ENCODE results near the gene LRRC8A. TPM values are rescaled to one million over a fixed set of nuclear protein-coding genes. Genes with fewer than 3 reads are reported as not detected.

The LRRC8A gene
- total and polyA plus RNA-seq, 2 of the 8 experiments (the other 6 are each of a cell fraction or from before 2014, with no cell fraction given) = 103 to 111 TPM

GRCh38 chr9:128836509-128837145, 45.3 kb upstream of the LRRC8A start:
- no peaks in the 10 kb centered on the region for H3K9me3 ChIP-seq (ENCODE audit: insufficient read depth in 2 of 2, low read depth in 1 of 2, low read length in 1 of 2)
- peaks cover 0 to 10% (median 4%) of the 10 kb centered on the region in 4 experiments; a peak in 5 of 8 replicates for H3K36me3 ChIP-seq (ENCODE audit: control insufficient read depth in 2 of 4, insufficient read depth in 4 of 4, low read length in 3 of 4)
- WGBS, 2 experiments (ENCODE audit: extremely low coverage in 1 of 2, insufficient coverage in 1 of 2, insufficient read length in 1 of 2, insufficient replicate concordance in 2 of 2, low coverage in 1 of 2, low lambda C conversion rate in 2 of 2, missing lambda C conversion rate in 1 of 2) = 78% methylated on average over 14 of the region's 14 CpGs; no CpG with 5 or more reads in 1 of the 2 experiments
- H3K27ac ChIP-seq (ENCODE audit: low read depth, low read length) = no peak overlapping the region
- H3K79me1 ChIP-seq (ENCODE audit: low read depth, low read length) = no peaks in the 10 kb centered on the region
- no peak overlapping the region for H4K8ac ChIP-seq (ENCODE audit: extremely low read depth, insufficient read depth, low read length)
- no peak overlapping the region; the same call in 1 of the 2 replicates for H2BK5ac ChIP-seq (ENCODE audit: low read depth, low read length)
- CTCF ChIA-PET (ENCODE audit: partially characterized antibody) = interaction anchor here (0.6 kb wide), 1 partner anchor 37 kb away, joined by 3 read pairs; no protein-coding TSS in a partner anchor
- no peak overlapping the region for H4K5ac ChIP-seq (ENCODE audit: insufficient read length, low read depth, low read length)
- H3K27me3 ChIP-seq (replicated peaks in 1 of 4; ENCODE audit: control insufficient read depth in 3 of 4, extremely low read depth in 1 of 4, insufficient read depth in 3 of 4, low read length in 3 of 4) = no peaks in the 10 kb centered on the region
- FAIRE-seq (no peak), DNase-seq (ENCODE audit: low read depth in 1 of 2, low spot score in 2 of 2) (no peak)
- H3K23me2 ChIP-seq (ENCODE audit: low read depth, low read length) = no peaks in the 10 kb centered on the region
- no peak overlapping the region for H2BK15ac ChIP-seq (ENCODE audit: low read length)
- H2BK12ac ChIP-seq (ENCODE audit: low read depth, low read length) = no peak overlapping the region
- no peaks in the 10 kb centered on the region for H3K79me2 ChIP-seq (ENCODE audit: control insufficient read depth in 1 of 2, insufficient read depth in 2 of 2, low read length in 2 of 2)
- no peak overlapping the region for H3K9ac ChIP-seq (replicated peaks in 1 of 4; ENCODE audit: extremely low read depth in 1 of 4, low read depth in 3 of 4, low read length in 3 of 4)
- H3K4me3 ChIP-seq (ENCODE audit: extremely low read depth in 1 of 4, insufficient read depth in 2 of 4, low read depth in 3 of 4, low read length in 4 of 4) = no peak overlapping the region
- peaks cover 0 to 4% of the 10 kb centered on the region in 2 experiments for H4K20me1 ChIP-seq (replicated peaks in 1 of 2; ENCODE audit: control insufficient read depth in 1 of 2, insufficient read depth in 2 of 2, low read length in 2 of 2)
- no peak overlapping the region for H2BK20ac ChIP-seq (ENCODE audit: low read length)
- no peak overlapping the region for H2AFZ ChIP-seq (ENCODE audit: low read length)
- H3K18ac ChIP-seq (ENCODE audit: extremely low read depth, low read length) = no peak overlapping the region
- H3K14ac ChIP-seq (ENCODE audit: insufficient read length) = no peak overlapping the region
- no peak overlapping the region for H3K56ac ChIP-seq (replicated peaks; ENCODE audit: insufficient read length, low read depth, low read length)
- H4K91ac ChIP-seq (replicated peaks; ENCODE audit: insufficient read length, low read length) = no peak overlapping the region
- H3K4me2 ChIP-seq (ENCODE audit: insufficient read depth in 1 of 2, low read depth in 2 of 2, low read length in 2 of 2) = no peak overlapping the region
- H3K23ac ChIP-seq (ENCODE audit: insufficient read length) = no peak overlapping the region
- no peak overlapping the region for H2AK5ac ChIP-seq (ENCODE audit: low read depth, low read length)
- H2BK120ac ChIP-seq (replicated peaks; ENCODE audit: low read depth, low read length) = no peak overlapping the region
- no peak overlapping the region for H3K4ac ChIP-seq (replicated peaks; ENCODE audit: insufficient read length, low read depth, low read length)
- POLR2A ChIA-PET (ENCODE audit: partially characterized antibody) = no interaction called here
- H3K4me1 ChIP-seq (replicated peaks in 1 of 4; ENCODE audit: control insufficient read depth in 3 of 4, insufficient read depth in 4 of 4, low read length in 3 of 4) = no peaks in the 10 kb centered on the region
- no peak for TF ChIP-seq SP1 (IDR thresholded peaks at IDR 0.05; ENCODE audit: low read depth, low read length)
- no peak for TF ChIP-seq POLR2A (IDR thresholded peaks at IDR 0.05; ENCODE audit: control extremely low read depth in 1 of 2, low read depth in 2 of 2, low read length in 2 of 2)
- no peak for TF ChIP-seq GABPA (IDR thresholded peaks at IDR 0.05; ENCODE audit: borderline replicate concordance, insufficient read depth, low read length)
- no peak for TF ChIP-seq JUND (IDR thresholded peaks at IDR 0.05; ENCODE audit: low read length)
- no peak for TF ChIP-seq JUN (IDR thresholded peaks at IDR 0.05; ENCODE audit: low read depth, low read length)
- no peak for TF ChIP-seq RNF2 (IDR thresholded peaks at IDR 0.05; ENCODE audit: borderline replicate concordance, low read depth, low read length, missing control alignments, poor library complexity, severe bottlenecking)
- TF ChIP-seq HDAC6 (IDR thresholded peaks at IDR 0.05; ENCODE audit: low read depth, low read length) = no peak
- TF ChIP-seq EZH2 (IDR thresholded peaks at IDR 0.05; ENCODE audit: low read depth, low read length, severe bottlenecking) = no peak
